GM23338 (cell line): ENCODE measurements around the gene SLC44A4. TPM values are rescaled to one million over a fixed set of nuclear protein-coding genes. Genes with fewer than 3 reads are reported as not detected.

Source experiments
- ATAC-seq: fragments of 200-7000 bp; cut with Tn5 transposase; 3 replicates; pipeline ENCODE4 v1.9.1; 2020
- DNase-seq: peaks from one replicate; pipeline ENCODE4 v3.0.0-alpha.2; 2015; ENCODE audit warnings: low spot score
- H2AFZ ChIP-seq: fragments of 200-600 bp; sonication (generic); 2 replicates; pipeline ENCODE4 v1.8.0; 2016; ENCODE audit warnings: antibody characterized with exemption, mild to moderate bottlenecking, moderate library complexity
- H3F3A ChIP-seq: fragments of 200-600 bp; sonication (generic); replicated peaks from 2 replicates; pipeline ENCODE4 v1.8.0; 2017; ENCODE audit warnings: antibody characterized with exemption, mixed run types, low read depth
- H3K27ac ChIP-seq: fragments of 200-600 bp; sonication (generic); 2 replicates; pipeline ENCODE4 v1.6.1; 2016; ENCODE audit warnings: low read depth
- H3K27me3 ChIP-seq: fragments of 200-600 bp; sonication (generic); 2 replicates; pipeline ENCODE4 v1.8.0; 2016; ENCODE audit warnings: mild to moderate bottlenecking, mixed run types, moderate library complexity; ENCODE audit not compliant: insufficient read depth
- H3K36me3 ChIP-seq: fragments of 200-600 bp; sonication (generic); 2 replicates; pipeline ENCODE4 v1.8.0; 2016; ENCODE audit warnings: mild to moderate bottlenecking; ENCODE audit not compliant: insufficient read depth
- H3K4me1 ChIP-seq: fragments of 200-600 bp; sonication (generic); 2 replicates; pipeline ENCODE4 v1.8.0; 2016; ENCODE audit warnings: mild to moderate bottlenecking, moderate library complexity; ENCODE audit not compliant: insufficient read depth
- H3K4me2 ChIP-seq: fragments of 200-600 bp; sonication (generic); 2 replicates; pipeline ENCODE4 v1.7.1; 2017; ENCODE audit warnings: mixed run types
- H3K4me3 ChIP-seq: fragments of 200-600 bp; sonication (generic); 2 replicates; pipeline ENCODE4 v1.6.1; 2016; ENCODE audit warnings: mixed run types
- H3K79me2 ChIP-seq: fragments of 200-600 bp; sonication (generic); replicated peaks from 2 replicates; pipeline ENCODE4 v1.8.0; 2017; ENCODE audit warnings: mild to moderate bottlenecking; ENCODE audit not compliant: insufficient read depth
- H3K9me2 ChIP-seq: fragments of 200-600 bp; sonication (generic); 2 replicates; pipeline ENCODE4 v1.8.0; 2017; ENCODE audit not compliant: insufficient read depth
- H4K20me1 ChIP-seq: fragments of 200-600 bp; sonication (generic); replicated peaks from 2 replicates; pipeline ENCODE4 v1.8.0; 2017; ENCODE audit warnings: mild to moderate bottlenecking; ENCODE audit not compliant: insufficient read depth
- H3K27ac Mint-ChIP-seq: 2 replicates; pipeline ENCODE4 v1.8.0; 2020; ENCODE audit warnings: inconsistent platforms, mild to moderate bottlenecking, moderate library complexity, mixed read lengths
- H3K27me3 Mint-ChIP-seq: 3 replicates; pipeline ENCODE4 v1.8.0; 2022; ENCODE audit warnings: low read depth, mild to moderate bottlenecking, moderate library complexity, mixed read lengths, inconsistent platforms; ENCODE audit not compliant: insufficient read depth, poor library complexity
- H3K36me3 Mint-ChIP-seq: 3 replicates; pipeline ENCODE4 v1.8.0; 2021; ENCODE audit warnings: low read depth, mild to moderate bottlenecking, inconsistent platforms, moderate library complexity, mixed read lengths
- H3K4me1 Mint-ChIP-seq: 3 replicates; pipeline ENCODE4 v1.8.0; 2020; ENCODE audit warnings: mild to moderate bottlenecking, inconsistent platforms, mixed read lengths
- H3K4me3 Mint-ChIP-seq: 3 replicates; pipeline ENCODE4 v1.8.0; 2021; ENCODE audit warnings: moderate library complexity, mild to moderate bottlenecking, inconsistent platforms, mixed read lengths
- H3K9me3 Mint-ChIP-seq: 3 replicates; pipeline ENCODE4 v1.8.0; 2020; ENCODE audit warnings: moderate library complexity, mild to moderate bottlenecking, inconsistent platforms, mixed read lengths
- CTCF ChIP-seq, 2 experiments: fragments of 200-600 bp in 1 of 2; sonication (generic) in 1 of 2; conservative IDR thresholded peaks; 2 replicates each; pipeline versions ENCODE4 v1.5.1 to v1.6.1; 2016 to 2017; ENCODE audit warnings: antibody characterized with exemption in 2 of 2, low read depth in 2 of 2, mild to moderate bottlenecking in 2 of 2, moderate library complexity in 1 of 2
- EZH2phosphoT487 ChIP-seq: fragments of 200-600 bp; sonication (generic); IDR thresholded peaks from one replicate; pipeline ENCODE4 v1.8.1; 2018; ENCODE audit warnings: antibody characterized with exemption; ENCODE audit not compliant: unreplicated experiment
- JUNB ChIP-seq: IDR thresholded peaks from one replicate; pipeline ENCODE4 v1.6.1; 2016; ENCODE audit warnings: antibody characterized with exemption; ENCODE audit not compliant: unreplicated experiment
- POLR2AphosphoS5 ChIP-seq: IDR thresholded peaks from 2 replicates; pipeline ENCODE4 v1.6.1; 2016; ENCODE audit warnings: antibody characterized with exemption, low read depth
- REST ChIP-seq: IDR thresholded peaks from one replicate; pipeline ENCODE4 v1.6.1; 2018; ENCODE audit warnings: antibody characterized with exemption; ENCODE audit not compliant: unreplicated experiment
- ZNF331 ChIP-seq: fragments of 250-450 bp; sonication (Bioruptor Pico); IDR thresholded peaks from 2 replicates; pipeline ENCODE4 v1.5.0; 2020; ENCODE audit warnings: low read depth, mild to moderate bottlenecking, moderate library complexity
- ZNF462 ChIP-seq: fragments of 250-450 bp; sonication (Bioruptor Pico); IDR thresholded peaks from 2 replicates; pipeline ENCODE4 v1.5.0; 2020; ENCODE audit warnings: mild to moderate bottlenecking, moderate library complexity
- polyA plus RNA-seq: library from polyadenylated mRNA; unstranded; fragments of >200 nt; fragmentation: Nextera tagmentation; extraction: Ambion mirVana; gene quantifications from 2 replicates; pipeline ENCODE4 v1.2.1, GENCODE V29; 2016
- total RNA-seq: library from RNA; depleted of rRNA; stranded (reverse); fragments of >200 nt; shearing (Covaris generic); gene quantifications from 2 replicates; pipeline ENCODE4 v1.2.3, GENCODE V29; 2014

The SLC44A4 gene
- total and polyA plus RNA-seq, 2 experiments from 2014 or later: 1.1 to 3.7 TPM

- no peak for TF ChIP-seq EZH2phosphoT487
- no peak for TF ChIP-seq REST
Observed at GRCh38 chr6:31831350-31832215, 47.2 kb downstream of the SLC44A4 start (continued).

GRCh38 chr6:31830886-31831335 lies 47.9 kb downstream of the SLC44A4 start:
- no peak overlapping the region for H3K27ac Mint-ChIP-seq
- peak overlapping the region; percentile 76 for H3K4me2 ChIP-seq
- no peak for ATAC-seq
- TF ChIP-seq ZNF462 (CRISPR knock-in tag) (no peak), EZH2phosphoT487 (no peak), CTCF (conservative IDR thresholded peaks at IDR 0.05; ENCODE audit: low read depth in 2 of 2) (no peak), ZNF331 (no peak), POLR2AphosphoS5 (no peak), REST (no peak), JUNB (no peak)

More at GRCh38 chr6:31830886-31831335, 47.9 kb downstream of the SLC44A4 start:
- Histone ChIP-seq H3K27ac (no peak overlapping the region), H3K79me2 (peaks cover 36% of the 10 kb centered on the region), H2AFZ (no peak overlapping the region), H3K9me2 (no peaks in the 10 kb centered on the region), H4K20me1 (peaks cover 5% of the 10 kb centered on the region), H3K36me3 (peaks cover 2% of the 10 kb centered on the region; the same call in 1 of the 2 replicates), H3K27me3 (no peaks in the 10 kb centered on the region), H3F3A (peaks cover 26% of the 10 kb centered on the region), H3K4me3 (peak overlapping the region; percentile 59), H3K4me1 (peaks cover 14% of the 10 kb centered on the region)
- DNase-seq: no peak
- Mint-ChIP-seq H3K4me3 (peak overlapping the region; percentile 87), H3K4me1 (peaks cover 15% of the 10 kb centered on the region), H3K9me3 (peaks cover 8% of the 10 kb centered on the region; the same call in 2 of the 3 replicates), H3K36me3 (peaks cover 18% of the 10 kb centered on the region), H3K27me3 (peaks cover 22% of the 10 kb centered on the region)
